ENCODE results near the gene FAM184A. TPM values are rescaled to one million over a fixed set of nuclear protein-coding genes. Genes with fewer than 3 reads are reported as not detected.
A peak's percentile ranks its signal among the peaks of the same experiment; 100 is the strongest.

FAM184A gene
- total RNA-seq, 1 donor from 2014 or later = 24.8 TPM

- no peak overlapping the region for H3K27ac ChIP-seq
- no peaks in the 10 kb centered on the region for H3K27me3 ChIP-seq
- H3K4me3 ChIP-seq = no peak overlapping the region
- H4K20me1 ChIP-seq (ENCODE audit: low read depth) = no peaks in the 10 kb centered on the region
- H3K9me3 Mint-ChIP-seq = no peaks in the 10 kb centered on the region
- TF ChIP-seq EZH2 (IDR thresholded peaks at IDR 0.05) = no peak
- TF ChIP-seq EZH2phosphoT487 (IDR thresholded peaks at IDR 0.05) = no peak
- TF ChIP-seq CTCF (IDR thresholded peaks at IDR 0.05) = peak; percentile 42
- H2AFZ ChIP-seq (replicated peaks) = no peak overlapping the region
- H3K27ac Mint-ChIP-seq = no peak overlapping the region
- no peaks in the 10 kb centered on the region for H3K9me3 ChIP-seq (ENCODE audit: low read depth)
- no peaks in the 10 kb centered on the region for H3K79me2 ChIP-seq (ENCODE audit: low read depth)
- no peaks in the 10 kb centered on the region for H3K36me3 Mint-ChIP-seq
- H3K4me1 Mint-ChIP-seq = peaks cover 4% of the 10 kb centered on the region
- no peaks in the 10 kb centered on the region for H3F3A ChIP-seq (ENCODE audit: low read depth)
- no peak overlapping the region for H3K4me2 ChIP-seq
- H3K4me1 ChIP-seq = no peaks in the 10 kb centered on the region
- no peaks in the 10 kb centered on the region for H3K36me3 ChIP-seq
- peaks cover 2% of the 10 kb centered on the region for H3K27me3 Mint-ChIP-seq (ENCODE audit: insufficient read depth, low read depth)
- H3K9ac ChIP-seq = no peak overlapping the region
- H3K4me3 Mint-ChIP-seq = no peak overlapping the region
- no peak for DNase-seq (ENCODE audit: low spot score)
Observed at GRCh38 chr6:119116712-119117281, 38.3 kb upstream of the FAM184A start.

- DNase-seq (ENCODE audit: low spot score) = no peak
- Mint-ChIP-seq H3K27me3 (ENCODE audit: insufficient read depth, low read depth) (peaks cover 2% of the 10 kb centered on the region), H3K4me3 (no peak overlapping the region), H3K9me3 (no peaks in the 10 kb centered on the region), H3K4me1 (no peaks in the 10 kb centered on the region), H3K36me3 (no peaks in the 10 kb centered on the region), H3K27ac (no peak overlapping the region)
- H3K4me1 ChIP-seq = no peaks in the 10 kb centered on the region
- H4K20me1 ChIP-seq (ENCODE audit: low read depth) = no peaks in the 10 kb centered on the region
- H3K9me3 ChIP-seq (ENCODE audit: low read depth) = no peaks in the 10 kb centered on the region
- no peak overlapping the region for H3K27ac ChIP-seq
- no peak for TF ChIP-seq EZH2 (IDR thresholded peaks at IDR 0.05)
- TF ChIP-seq CTCF (IDR thresholded peaks at IDR 0.05) = no peak
- TF ChIP-seq EZH2phosphoT487 (IDR thresholded peaks at IDR 0.05) = no peak
- H3K36me3 ChIP-seq = no peaks in the 10 kb centered on the region
- no peaks in the 10 kb centered on the region for H3K27me3 ChIP-seq
- no peaks in the 10 kb centered on the region for H3K79me2 ChIP-seq (ENCODE audit: low read depth)
- H2AFZ ChIP-seq (replicated peaks) = no peak overlapping the region
- no peak overlapping the region for H3K9ac ChIP-seq
- no peak overlapping the region for H3K4me2 ChIP-seq
- no peaks in the 10 kb centered on the region for H3F3A ChIP-seq (ENCODE audit: low read depth)
- no peak overlapping the region for H3K4me3 ChIP-seq
Observed at GRCh38 chr6:119113961-119114360, 35.5 kb upstream of the FAM184A start.

- Histone ChIP-seq H3K4me1 (no peaks in the 10 kb centered on the region), H3K27ac (no peak overlapping the region), H3K27me3 (no peaks in the 10 kb centered on the region), H3K9ac (no peak overlapping the region), H3K36me3 (no peaks in the 10 kb centered on the region), H4K20me1 (ENCODE audit: low read depth) (no peaks in the 10 kb centered on the region), H3K79me2 (ENCODE audit: low read depth) (no peaks in the 10 kb centered on the region), H3K9me3 (ENCODE audit: low read depth) (no peaks in the 10 kb centered on the region), H3F3A (ENCODE audit: low read depth) (no peaks in the 10 kb centered on the region), H3K4me2 (no peak overlapping the region), H3K4me3 (no peak overlapping the region), H2AFZ (replicated peaks) (peak overlapping the region; percentile 45)
- H3K4me1 Mint-ChIP-seq = peaks cover 1% of the 10 kb centered on the region
- H3K27me3 Mint-ChIP-seq (ENCODE audit: insufficient read depth, low read depth) = peaks cover 2% of the 10 kb centered on the region
- no peaks in the 10 kb centered on the region for H3K9me3 Mint-ChIP-seq
- TF ChIP-seq CTCF (IDR thresholded peaks at IDR 0.05) (no peak), EZH2 (IDR thresholded peaks at IDR 0.05) (no peak), EZH2phosphoT487 (IDR thresholded peaks at IDR 0.05) (no peak)
- no peak for DNase-seq (ENCODE audit: low spot score)
- peak overlapping the region; percentile 16 for H3K27ac Mint-ChIP-seq
- no peaks in the 10 kb centered on the region for H3K36me3 Mint-ChIP-seq
- no peak overlapping the region for H3K4me3 Mint-ChIP-seq
Observed at GRCh38 chr6:119112812-119113530, 34.5 kb upstream of the FAM184A start.

All from neural progenitor cell (in vitro differentiated cells).